Loucy (cell line): ENCODE measurements around the gene PMEPA1.

Experiments used
- H2AFZ ChIP-seq: fragments of 200-600 bp; sonication (generic); 2 replicates; pipeline ENCODE4 v1.6.0; 2016; ENCODE audit warnings: antibody characterized with exemption, mild to moderate bottlenecking, low read length, moderate library complexity
- H3F3A ChIP-seq: fragments of 200-600 bp; 2 replicates; pipeline ENCODE4 v1.6.0; 2016; ENCODE audit warnings: antibody characterized with exemption, low read depth, mild to moderate bottlenecking
- H3K27me3 ChIP-seq: fragments of 200-600 bp; sonication (generic); 2 replicates; pipeline ENCODE4 v1.6.1; 2014; ENCODE audit warnings: low read length, mild to moderate bottlenecking; ENCODE audit not compliant: insufficient read depth, poor library complexity, severe bottlenecking
- H3K36me3 ChIP-seq: fragments of 200-600 bp; sonication (generic); 2 replicates; pipeline ENCODE4 v1.6.1; 2016; ENCODE audit warnings: low read length; ENCODE audit not compliant: insufficient read depth
- H3K4me1 ChIP-seq: fragments of 200-600 bp; sonication (generic); 2 replicates; pipeline ENCODE4 v1.5.1; 2014; ENCODE audit warnings: low read length, mild to moderate bottlenecking; ENCODE audit not compliant: insufficient read depth, poor library complexity, severe bottlenecking
- H3K4me2 ChIP-seq: fragments of 200-600 bp; sonication (generic); 2 replicates; pipeline ENCODE4 v1.6.0; 2014; ENCODE audit warnings: antibody characterized with exemption, low read length, low read depth, mild to moderate bottlenecking; ENCODE audit not compliant: poor library complexity, severe bottlenecking
- H3K4me3 ChIP-seq: fragments of 200-600 bp; sonication (generic); 2 replicates; pipeline ENCODE4 v1.5.1; 2014; ENCODE audit warnings: low read length, mild to moderate bottlenecking, mixed read lengths; ENCODE audit not compliant: poor library complexity, severe bottlenecking
- H3K79me2 ChIP-seq: fragments of 200-600 bp; sonication (generic); 2 replicates; pipeline ENCODE4 v1.6.1; 2014; ENCODE audit warnings: low read length; ENCODE audit not compliant: insufficient read depth
- H3K9ac ChIP-seq: fragments of 200-600 bp; sonication (generic); 2 replicates; pipeline ENCODE4 v1.6.0; 2014; ENCODE audit warnings: mild to moderate bottlenecking, low read depth, low read length, moderate library complexity; ENCODE audit not compliant: poor library complexity, severe bottlenecking
- H3K9me2 ChIP-seq: fragments of 200-600 bp; sonication (generic); replicated peaks from 2 replicates; pipeline ENCODE4 v1.6.1; 2016; ENCODE audit warnings: low read depth, low read length, mixed read lengths
- H3K9me3 ChIP-seq: fragments of 200-600 bp; sonication (generic); 2 replicates; pipeline ENCODE4 v1.6.1; 2014; ENCODE audit warnings: mild to moderate bottlenecking, antibody characterized with exemption, low read length, low read depth; ENCODE audit not compliant: insufficient read depth
- H4K20me1 ChIP-seq: fragments of 200-600 bp; sonication (generic); 2 replicates; pipeline ENCODE4 v1.6.0; 2014; ENCODE audit warnings: antibody characterized with exemption, low read length, mild to moderate bottlenecking; ENCODE audit not compliant: insufficient read depth, poor library complexity, severe bottlenecking
- CTCF ChIP-seq: fragments of 200-600 bp; sonication (generic); conservative IDR thresholded peaks from 2 replicates; pipeline ENCODE4 v1.5.1; 2014; ENCODE audit warnings: mild to moderate bottlenecking, antibody characterized with exemption, low read length
- EZH2phosphoT487 ChIP-seq: fragments of 200-600 bp; IDR thresholded peaks from 2 replicates; pipeline ENCODE4 v1.6.1; 2018; ENCODE audit warnings: antibody characterized with exemption, mild to moderate bottlenecking, moderate library complexity, borderline replicate concordance

PMEPA1 gene

GRCh38 chr20:57647006-57647932 lies 62.5 kb downstream of the PMEPA1 start:
- Histone ChIP-seq H3K27me3 (no peaks in the 10 kb centered on the region), H2AFZ (no peak overlapping the region), H3K4me3 (no peak overlapping the region), H3K9me2 (no peaks in the 10 kb centered on the region), H3K9me3 (no peaks in the 10 kb centered on the region), H3F3A (no peaks in the 10 kb centered on the region), H3K9ac (no peak overlapping the region), H3K36me3 (no peaks in the 10 kb centered on the region), H3K4me2 (no peak overlapping the region), H3K79me2 (no peaks in the 10 kb centered on the region), H4K20me1 (no peaks in the 10 kb centered on the region), H3K4me1 (no peaks in the 10 kb centered on the region)
- TF ChIP-seq EZH2phosphoT487, result no peak
- TF ChIP-seq CTCF, result no peak

GRCh38 chr20:57638895-57639236 lies 70.9 kb downstream of the PMEPA1 start:
- H4K20me1 ChIP-seq, result no peaks in the 10 kb centered on the region
- H3K4me3 ChIP-seq, result no peak overlapping the region
- no peaks in the 10 kb centered on the region for H3K9me2 ChIP-seq
- no peaks in the 10 kb centered on the region for H3K79me2 ChIP-seq
- H2AFZ ChIP-seq, result no peak overlapping the region
- no peak for TF ChIP-seq EZH2phosphoT487
- TF ChIP-seq CTCF, result no peak
- H3K36me3 ChIP-seq, result no peaks in the 10 kb centered on the region
- no peaks in the 10 kb centered on the region for H3K9me3 ChIP-seq
- peaks cover 6% of the 10 kb centered on the region for H3K4me1 ChIP-seq
- H3K4me2 ChIP-seq, result no peak overlapping the region
- no peak overlapping the region for H3K9ac ChIP-seq
- H3K27me3 ChIP-seq, result peaks cover 26% of the 10 kb centered on the region
- no peaks in the 10 kb centered on the region for H3F3A ChIP-seq

- H3K9me2 ChIP-seq, result no peaks in the 10 kb centered on the region
- peaks cover 26% of the 10 kb centered on the region for H3K27me3 ChIP-seq
- H3K79me2 ChIP-seq, result no peaks in the 10 kb centered on the region
- no peak overlapping the region for H3K9ac ChIP-seq
- no peak overlapping the region for H2AFZ ChIP-seq
- no peak for TF ChIP-seq EZH2phosphoT487
- no peak for TF ChIP-seq CTCF
- H4K20me1 ChIP-seq, result no peaks in the 10 kb centered on the region
- H3K4me2 ChIP-seq, result no peak overlapping the region
- peaks cover 11% of the 10 kb centered on the region for H3K4me1 ChIP-seq
- no peak overlapping the region for H3K4me3 ChIP-seq
- H3F3A ChIP-seq, result no peaks in the 10 kb centered on the region
- H3K36me3 ChIP-seq, result no peaks in the 10 kb centered on the region
- H3K9me3 ChIP-seq, result no peaks in the 10 kb centered on the region
Measured at GRCh38 chr20:57638173-57638894, 71.5 kb downstream of the PMEPA1 start.
